OCI-LY7 (cell line): Measurements from ENCODE around the gene EML6.

Source experiments
- CTCF ChIP-seq: fragments of 200-600 bp; sonication (generic); conservative IDR thresholded peaks from 2 replicates; pipeline ENCODE4 v1.5.1; 2014; ENCODE audit warnings: mild to moderate bottlenecking, antibody characterized with exemption, low read length, moderate library complexity, mixed read lengths
- EZH2phosphoT487 ChIP-seq: fragments of 200-600 bp; sonication (generic); IDR thresholded peaks from 2 replicates; pipeline ENCODE4 v1.6.1; 2018; ENCODE audit warnings: low read depth, borderline replicate concordance, mild to moderate bottlenecking, mixed run types, antibody characterized with exemption, low read length, moderate library complexity, mixed read lengths

GRCh38 chr2:54969295-54969939 is 246.0 kb downstream of the EML6 start:
- TF ChIP-seq CTCF (no peak), EZH2phosphoT487 (no peak)
